HG02759 (cell line): ENCODE measurements around the gene DNAH6.

Experiments used
- ATAC-seq: cut with Tn5 transposase; IDR thresholded peaks from one replicate; pipeline ENCODE4 v1.9.1; 2021; ENCODE audit warnings: mild to moderate bottlenecking, moderate library complexity; ENCODE audit not compliant: unreplicated experiment

Gene DNAH6

DNA sequence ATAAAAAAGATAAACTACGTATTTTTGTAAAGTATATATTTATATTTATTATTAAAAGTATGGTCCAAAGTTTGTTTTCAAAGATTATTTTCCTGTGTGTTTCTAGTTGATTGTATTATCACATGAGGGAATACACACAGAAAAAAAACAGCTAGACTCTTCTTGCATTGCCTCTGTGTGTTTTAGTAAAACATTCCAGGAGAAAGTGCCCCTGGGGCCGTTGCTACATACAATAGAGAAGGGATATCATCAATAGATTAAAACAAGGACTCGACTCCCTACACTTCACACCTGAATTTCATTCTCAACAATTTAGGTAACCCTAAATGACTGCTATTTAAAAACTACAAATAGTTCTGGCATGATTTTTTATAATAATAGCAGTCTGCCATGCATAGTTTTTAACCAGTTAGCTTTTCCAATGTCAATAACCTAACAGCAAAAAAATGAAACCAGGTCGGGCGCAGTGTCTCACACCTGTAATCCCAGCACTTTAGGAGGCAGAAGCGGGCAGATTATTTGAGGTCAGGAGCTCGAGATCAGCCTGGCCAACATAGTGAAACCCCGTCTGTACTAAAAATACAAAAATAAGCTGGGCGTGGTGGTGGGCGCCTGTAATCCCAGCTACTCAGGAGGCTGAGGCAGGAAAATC is 171.3 kb downstream of the DNAH6 start:
- ATAC-seq, result no peak

DNA sequence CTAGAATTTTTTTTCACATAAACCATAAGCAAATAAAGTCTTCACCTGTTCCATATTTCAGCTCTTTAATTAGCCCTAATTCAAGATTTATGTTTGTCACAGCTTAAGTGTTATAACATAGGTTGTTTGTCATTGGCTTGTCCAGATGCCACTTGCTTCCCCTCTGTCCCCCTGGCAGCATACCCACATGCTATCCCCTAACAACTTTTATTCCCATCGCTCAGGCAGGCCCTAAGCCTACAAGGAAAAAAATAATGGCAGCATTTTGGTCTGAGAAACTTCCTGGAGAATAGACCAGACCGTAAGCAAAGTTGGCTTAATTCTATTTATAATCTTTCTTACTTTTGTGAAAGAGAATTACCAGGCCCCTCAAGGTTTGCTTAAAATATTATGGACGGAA is 173.9 kb downstream of the DNAH6 start:
- no peak for ATAC-seq

DNA sequence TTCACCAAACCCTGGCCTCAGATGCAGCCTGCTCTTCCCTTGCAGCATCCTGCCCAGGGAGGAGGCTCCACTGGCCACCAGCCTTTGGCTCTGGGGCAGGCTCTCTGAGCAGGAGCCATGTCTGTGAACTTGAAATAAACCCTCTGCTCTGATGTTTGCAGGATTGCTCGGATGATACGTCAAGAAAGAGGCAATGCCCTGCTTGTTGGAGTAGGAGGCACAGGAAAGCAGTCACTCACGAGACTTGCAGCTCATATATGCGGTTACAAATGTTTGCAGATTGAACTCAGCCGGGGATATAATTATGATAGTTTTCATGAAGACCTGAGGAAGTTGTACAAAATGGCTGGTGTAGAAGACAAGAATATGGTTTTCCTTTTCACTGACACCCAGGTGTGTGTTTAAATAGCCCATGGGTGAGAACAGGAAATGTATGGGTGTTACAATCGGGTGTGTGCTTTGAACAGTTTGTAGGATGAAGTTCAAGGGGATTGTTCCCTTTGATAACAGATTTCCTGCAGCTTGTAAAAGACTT is 177.9 kb downstream of the DNAH6 start:
- no peak for ATAC-seq

DNA sequence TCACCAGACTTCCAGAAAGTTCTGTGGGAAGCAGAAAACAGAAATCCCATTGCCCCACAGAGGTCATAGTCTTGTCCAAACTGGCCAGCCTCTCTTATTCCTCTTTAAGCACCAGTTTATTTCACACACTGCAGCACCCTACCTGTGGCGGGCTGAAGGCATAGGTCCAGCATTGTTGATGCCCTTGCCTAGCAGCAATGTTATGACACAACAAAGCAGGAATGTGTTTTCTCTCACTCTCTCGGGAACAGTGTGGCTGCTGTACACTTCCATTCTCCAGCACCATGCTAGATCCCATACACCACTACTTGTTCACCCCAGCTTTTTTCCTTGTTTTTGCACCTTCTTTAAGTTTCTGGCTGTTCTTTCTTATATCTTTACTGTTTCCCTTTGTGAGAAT is 181.6 kb downstream of the DNAH6 start:
- ATAC-seq, result no peak

DNA sequence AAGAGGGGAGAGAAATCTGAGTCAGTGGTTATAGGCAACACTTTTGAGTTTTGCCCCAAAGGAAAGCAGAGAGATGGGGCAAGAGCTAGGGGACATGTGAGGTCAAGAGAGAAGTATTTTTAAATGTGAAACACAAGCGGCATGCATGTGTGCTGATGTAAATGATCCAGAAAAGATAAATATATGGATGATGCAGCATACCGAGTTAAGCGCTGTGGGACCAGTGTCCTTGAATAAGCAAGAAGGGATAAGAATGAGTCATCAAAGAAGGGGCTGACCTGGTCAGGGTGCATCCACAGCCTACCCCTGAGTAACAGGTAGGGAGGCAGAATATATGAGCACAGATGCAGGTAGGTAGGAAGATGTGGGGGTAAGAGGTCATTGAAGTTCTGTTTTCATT is 183.7 kb downstream of the DNAH6 start:
- no peak for ATAC-seq

DNA sequence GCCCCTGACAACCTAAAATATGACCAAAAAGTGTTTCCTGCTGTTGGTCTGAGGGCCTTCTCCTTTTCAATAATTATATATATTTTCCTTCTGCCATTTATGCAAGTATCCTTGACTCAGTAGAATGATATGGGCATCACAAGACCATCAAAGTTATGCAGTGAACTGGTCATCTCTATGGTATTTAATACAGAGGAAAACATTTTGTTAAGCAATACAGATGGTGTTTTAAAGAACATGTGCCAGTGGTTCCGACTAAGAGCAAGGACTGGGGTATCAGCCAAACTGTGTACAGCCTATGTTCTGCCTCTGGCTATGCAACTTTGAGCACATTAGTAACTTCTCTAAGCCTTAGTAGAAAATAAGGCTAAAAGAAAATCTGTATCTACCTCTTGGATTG is 185.6 kb downstream of the DNAH6 start:
- no peak for ATAC-seq

DNA sequence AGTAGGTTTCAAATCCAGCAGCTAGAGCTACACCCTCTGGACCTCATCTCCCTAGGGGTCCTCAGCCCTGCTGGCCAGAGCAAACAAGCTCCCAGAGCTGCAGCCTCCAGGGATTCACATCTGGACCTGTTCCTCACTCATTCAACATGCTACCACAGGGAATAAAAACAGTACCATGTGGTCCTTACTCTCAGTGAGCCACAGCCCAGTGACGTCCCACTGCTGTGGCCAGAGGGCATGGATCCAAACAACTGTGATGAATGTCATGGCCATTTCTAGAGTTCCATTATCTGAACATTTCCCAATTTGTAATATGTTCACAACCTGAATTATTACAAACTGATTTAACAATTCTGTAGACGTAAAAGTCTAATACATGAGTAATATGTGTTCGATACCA is 186.6 kb downstream of the DNAH6 start:
- no peak for ATAC-seq

DNA sequence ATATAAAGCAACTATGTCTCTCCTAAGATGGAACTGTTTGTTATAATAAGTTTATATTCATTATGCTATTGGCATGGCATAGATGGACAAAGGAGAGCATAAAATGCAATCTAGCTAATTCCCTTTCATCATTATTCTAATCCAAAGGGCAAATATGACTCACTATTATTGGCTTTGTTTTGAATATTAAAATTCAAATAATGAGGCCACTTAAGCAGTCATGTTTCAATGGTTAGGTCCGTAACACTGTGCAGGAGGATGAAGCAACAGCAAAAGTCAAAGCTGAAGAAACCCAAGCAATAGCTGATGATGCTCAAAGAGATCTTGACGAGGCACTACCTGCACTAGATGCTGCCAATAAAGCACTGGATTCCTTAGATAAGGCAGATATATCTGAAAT is 187.5 kb downstream of the DNAH6 start:
- no peak for ATAC-seq

DNA sequence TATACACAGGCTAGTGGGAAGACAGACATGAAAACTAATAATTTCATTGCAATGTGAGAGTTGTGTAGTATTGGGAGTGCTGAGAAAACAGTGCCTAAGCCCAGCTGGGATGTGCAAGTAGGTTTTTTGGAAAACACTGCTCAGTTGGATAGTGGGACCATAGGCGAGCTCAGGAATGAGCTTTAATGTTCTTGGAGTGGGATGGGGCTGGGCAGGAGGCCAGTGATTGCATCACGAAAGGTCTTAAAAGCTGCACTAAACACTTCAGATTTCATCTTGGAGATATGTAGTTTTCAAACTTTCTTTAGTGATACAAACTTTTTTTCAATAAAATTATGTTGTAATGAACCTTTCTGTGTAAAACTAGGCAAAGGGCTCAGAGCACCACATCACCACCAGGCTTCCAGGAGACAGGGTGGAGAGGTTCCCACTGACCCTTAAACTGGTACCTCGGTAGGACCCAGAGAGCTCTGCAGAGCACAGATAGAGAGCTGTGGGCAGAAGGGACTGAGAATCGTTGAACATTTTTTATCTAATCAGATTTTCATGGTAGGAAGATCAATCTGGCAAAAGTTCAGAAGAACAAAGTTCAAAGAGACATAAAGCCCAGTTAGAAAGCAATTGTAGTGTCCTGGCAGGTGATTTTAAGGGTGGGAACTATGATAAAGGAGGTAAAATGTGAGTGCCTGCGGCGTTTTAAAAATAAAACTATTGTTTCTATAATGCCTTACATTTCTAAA is 188.4 kb downstream of the DNAH6 start:
- ATAC-seq, result no peak

DNA sequence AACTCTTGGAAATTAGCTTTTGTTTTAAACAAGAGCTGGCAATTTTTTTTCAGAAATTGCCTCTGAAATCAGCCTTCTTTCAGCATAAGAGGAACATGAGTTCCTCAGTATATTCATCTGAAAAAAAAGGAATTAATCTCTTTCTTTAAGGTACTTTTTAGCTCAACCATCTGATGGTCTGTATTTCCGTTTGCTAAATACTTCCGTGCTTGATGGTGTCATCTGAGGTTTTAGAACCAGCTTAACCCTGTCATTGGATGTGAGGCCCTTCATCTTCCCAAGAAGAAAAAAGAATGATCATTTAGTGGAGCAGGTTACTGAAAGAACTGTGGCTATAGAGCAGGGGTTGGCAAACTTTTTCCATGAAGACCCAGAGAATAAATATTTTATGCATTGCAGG is 189.6 kb downstream of the DNAH6 start:
- no peak for ATAC-seq

DNA sequence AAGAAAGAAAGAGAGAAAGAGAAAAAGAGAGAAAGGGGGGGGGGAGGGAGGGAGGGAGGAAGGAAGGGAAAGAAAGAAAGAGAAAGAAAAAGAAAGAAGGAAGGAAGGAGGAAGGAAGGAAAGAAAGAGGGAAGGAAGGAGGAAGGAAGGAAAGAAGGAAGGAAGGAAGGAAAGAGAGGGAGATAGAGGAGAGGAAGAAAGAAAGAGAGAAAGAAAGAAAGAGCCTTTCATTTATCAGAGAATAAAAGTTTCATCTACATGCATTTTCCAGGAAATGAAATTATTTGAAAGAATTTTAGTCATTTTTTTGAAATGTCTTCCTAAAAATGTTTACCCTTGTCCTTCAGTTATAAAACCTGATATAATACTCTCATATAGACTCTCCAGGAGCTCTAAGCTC is 192.1 kb downstream of the DNAH6 start:
- no peak for ATAC-seq

DNA sequence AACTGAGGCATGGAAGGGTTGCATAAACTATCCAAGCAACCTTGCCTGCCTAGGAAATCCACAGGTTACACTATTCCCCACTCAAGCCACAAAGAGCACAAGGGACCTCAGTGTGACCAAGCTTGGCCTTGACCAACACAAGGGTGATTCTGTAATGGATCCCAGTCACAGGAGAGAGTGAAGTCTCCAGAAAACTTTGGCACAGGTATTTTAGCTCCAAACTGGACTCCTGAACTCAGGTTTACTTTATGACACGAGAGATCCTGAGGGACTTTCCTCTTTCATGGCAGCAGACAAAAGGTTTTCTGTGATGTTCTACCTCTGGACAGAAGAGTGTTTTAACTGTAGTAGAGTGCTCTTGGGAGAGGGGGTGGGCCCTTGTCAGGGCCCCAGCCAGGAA is 195.4 kb downstream of the DNAH6 start:
- ATAC-seq, result no peak

DNA sequence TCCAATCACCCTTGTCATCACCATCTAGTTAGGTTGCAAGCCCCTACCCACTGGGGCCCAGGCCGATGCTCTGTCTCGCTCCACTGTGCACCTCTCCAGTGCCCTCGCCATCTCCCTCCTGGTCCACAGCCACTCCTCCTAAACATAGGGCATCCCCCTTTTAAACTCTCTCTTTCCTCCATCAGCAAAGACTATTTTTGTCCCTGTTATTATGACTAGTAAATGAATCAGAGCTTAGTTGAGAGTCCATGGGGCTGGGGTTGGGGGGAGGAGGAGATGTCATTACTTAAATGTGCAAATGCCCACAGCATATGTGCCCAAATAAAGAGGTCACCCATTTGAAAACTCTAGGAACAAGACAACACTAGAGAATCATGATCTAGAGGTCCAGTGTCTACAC is 197.1 kb downstream of the DNAH6 start:
- no peak for ATAC-seq

DNA sequence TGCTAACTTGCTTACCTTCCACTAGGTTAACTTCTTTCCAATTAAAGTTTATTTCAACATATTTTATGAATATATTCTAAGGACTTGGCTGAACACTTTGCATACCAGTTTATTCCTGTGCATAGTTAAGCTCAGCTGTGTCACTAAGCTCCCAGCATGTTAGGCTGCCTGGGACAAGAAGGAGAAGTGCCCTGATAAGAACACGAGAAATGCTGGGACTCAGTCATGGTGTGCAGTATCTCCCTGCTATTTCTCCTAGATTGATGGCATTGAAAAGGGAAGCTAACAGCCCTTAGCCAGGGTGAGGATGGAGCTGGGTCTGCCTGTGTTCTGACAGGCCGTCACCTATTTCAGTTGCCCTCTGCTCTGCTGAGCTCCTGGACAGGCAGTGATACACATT is 200.3 kb downstream of the DNAH6 start:
- no peak for ATAC-seq

DNA sequence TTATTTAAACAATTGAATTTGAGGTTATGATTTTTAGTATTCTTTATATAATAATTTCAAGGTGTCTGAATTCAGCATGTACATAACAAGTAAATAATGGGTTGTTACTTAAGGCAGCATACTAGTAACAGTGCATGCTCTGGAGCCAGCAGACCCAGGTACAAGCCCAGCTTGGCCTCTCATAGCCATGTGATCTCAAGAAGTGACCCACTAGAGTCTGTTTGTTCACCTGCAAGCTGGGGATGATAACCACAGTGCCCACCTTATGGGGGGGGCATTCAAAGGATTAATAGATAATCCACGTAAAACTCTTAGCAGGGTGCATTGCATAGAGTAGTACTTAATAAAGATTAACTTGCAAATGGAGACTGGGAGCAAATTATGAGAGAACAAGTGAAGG is 201.0 kb downstream of the DNAH6 start:
- ATAC-seq, result no peak

DNA sequence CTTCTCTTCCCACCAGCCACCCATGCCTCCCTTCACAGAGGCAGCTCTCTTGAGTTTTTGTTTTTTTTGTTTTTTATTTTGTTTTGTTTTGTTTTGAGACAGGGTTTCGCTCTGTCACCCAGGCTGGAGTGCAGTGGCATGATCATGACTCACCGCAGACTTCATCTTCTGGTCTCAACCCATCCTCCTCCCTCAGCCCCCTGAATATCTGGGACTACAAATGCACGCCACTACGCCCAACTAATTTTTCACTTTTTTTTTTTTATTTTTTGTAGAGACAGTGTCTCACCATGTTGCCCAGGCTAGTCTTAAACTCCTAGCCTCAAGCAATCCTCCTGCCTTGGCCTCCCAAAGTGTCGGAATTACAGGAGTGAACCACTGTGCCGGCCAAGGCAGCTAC is 203.1 kb downstream of the DNAH6 start:
- ATAC-seq, result no peak

DNA sequence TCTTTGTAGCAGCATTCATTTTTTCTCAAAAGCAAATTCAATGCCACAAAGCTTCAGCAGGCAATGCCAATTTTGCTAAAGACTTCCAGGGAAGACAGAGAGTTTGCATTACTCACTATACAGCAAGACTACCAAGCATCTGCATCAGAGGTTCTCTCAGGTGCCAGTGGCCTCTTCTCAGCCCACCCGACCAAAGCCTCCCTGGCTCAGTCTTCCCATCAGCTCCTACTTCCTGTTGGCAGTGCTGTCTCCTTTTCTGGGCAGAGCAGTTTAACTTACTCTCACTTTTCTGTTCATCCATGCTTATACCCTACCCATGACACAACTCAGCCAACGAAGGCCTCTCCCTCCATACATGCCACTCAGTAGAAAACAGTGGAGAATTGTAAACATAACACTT is 207.5 kb downstream of the DNAH6 start:
- no peak for ATAC-seq

DNA sequence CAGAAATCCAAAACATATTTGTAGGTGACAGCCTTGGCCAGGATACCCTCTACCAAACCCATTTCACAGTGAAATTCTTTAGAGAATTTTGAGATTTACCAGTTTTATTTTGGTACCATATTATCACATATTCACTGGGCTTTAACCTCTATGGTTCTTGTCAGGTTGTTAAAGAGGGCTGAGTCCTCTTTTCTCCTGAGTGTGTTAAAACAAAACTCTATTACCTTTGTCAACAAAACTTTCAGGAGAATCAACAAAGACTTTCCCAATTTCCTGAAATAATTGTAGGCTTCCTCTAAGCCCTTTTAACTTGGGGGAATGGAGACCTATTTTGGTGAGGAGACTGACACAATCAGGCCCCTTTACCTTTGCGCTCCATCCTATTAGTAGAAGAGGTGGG is 209.4 kb downstream of the DNAH6 start:
- ATAC-seq, result no peak

DNA sequence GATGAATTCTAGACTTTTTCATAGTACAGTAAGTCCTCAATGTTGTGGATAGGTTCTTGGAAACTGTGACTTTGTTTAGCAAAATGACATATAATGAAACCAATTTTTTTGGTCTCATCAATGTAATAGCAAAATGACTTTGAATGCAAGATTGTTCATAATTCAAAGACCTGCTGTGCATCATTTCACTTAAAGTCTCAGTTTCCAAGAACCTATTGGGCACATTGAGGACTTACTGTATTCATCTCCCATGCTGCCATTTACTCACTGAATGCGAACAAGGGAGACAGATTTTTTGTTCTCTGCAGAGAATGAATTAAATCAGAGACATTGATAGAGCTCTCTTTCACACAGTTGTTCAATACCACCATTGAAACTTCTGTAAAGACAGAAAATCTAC is 211.0 kb downstream of the DNAH6 start:
- ATAC-seq, result no peak

DNA sequence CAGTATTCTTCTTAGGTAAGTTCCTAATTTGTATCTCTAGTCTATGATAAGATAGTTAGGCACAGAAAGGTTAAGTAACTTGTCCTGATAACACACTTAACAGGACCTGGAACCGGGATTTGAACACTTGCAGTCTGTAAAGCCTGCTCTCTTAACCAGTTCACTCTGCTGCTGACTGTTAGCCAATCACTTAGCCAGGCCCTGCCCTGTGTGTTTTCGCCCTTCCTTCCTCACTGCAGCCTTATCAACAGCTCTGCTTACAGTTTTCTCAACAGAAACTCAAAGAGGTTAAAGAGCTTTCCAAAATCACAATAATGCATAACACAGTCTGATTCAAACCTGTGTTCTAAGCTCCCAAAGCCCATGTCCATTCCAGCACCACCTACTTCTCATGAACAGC is 212.9 kb downstream of the DNAH6 start:
- no peak for ATAC-seq

DNA sequence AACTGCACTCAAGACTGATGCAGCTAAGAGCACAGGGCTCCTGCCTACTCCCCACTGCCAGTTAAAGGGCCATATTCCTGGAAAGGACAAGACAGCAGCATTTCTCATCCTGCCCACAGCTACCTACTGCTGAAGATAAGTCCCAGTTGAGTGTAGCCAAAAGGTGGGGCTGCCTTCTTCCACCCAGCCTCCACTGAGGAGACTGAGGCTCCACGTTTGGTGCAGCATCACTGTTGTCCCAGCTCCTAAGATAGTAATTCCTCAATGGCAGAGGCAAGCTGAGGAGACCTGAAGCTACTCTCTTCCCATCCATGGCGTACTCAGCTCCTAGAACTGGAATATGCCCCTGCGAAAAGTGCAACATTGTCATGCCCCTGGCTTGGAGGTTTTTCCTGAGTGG is 214.9 kb downstream of the DNAH6 start:
- no peak for ATAC-seq

DNA sequence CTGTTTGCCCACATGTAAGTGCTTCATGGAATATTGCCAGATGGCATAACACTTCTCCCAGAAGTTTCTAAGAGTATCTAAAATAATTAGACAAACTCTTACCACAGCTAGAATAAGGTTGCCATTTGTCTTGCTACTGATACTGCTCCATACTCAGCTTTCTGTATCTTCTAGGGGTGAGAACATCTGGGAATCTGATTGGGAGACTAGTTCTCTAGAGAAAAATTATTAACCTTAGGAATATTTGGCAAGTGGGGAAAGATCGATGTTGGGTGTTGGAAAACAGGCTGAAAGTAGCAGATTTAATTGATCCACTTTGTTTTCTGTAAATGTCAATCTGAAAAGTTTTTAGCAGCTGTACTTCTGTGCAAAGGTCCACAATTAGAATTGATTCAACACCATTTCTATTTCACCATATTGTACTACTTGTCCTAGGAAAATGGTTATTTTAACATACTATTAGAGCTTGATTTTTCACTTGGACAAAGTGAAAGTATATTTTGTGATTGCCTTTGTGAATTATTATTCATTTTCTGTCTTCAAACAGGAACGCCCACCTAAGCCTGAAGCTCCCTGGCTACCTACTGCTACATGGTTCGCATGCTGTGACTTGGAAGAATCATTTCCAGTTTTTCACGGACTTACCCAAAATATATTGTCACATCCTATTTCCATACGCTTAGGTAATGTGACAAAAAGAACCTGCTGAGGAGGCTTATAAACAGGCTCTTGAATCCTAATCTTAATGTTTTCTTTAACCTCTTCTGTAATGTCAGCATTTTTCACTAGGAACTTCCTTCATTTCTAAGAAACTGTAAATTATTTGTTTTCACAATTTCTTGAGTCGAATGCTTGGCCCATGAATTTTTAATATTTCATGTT is 216.8 kb downstream of the DNAH6 start:
- ATAC-seq, result no peak
